Measurements from ENCODE around the gene PRAMEF8.
"Not testable (repeated sequence)": the region's sequence is repeated elsewhere in the genome, so short reads cannot be mapped to it uniquely, and the experiment has no call there.

DNA sequence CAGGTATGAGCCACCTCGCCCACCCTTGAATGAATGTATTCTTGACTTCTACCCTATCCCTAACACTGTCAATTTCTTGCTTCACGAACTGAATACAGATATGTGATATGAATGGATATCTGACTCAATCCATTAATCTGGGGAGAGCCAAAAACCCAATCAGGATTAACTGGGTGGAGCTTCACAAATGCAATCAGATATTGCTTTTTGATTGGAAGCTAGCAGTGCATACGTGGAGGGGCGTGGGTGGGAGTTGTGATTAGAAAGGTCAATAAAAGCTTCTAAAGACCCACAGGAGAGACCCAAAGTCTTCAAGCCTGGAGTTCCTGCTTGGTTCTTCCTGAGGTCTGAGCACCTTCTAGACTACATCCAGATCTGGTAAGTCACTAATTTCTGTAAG, 30.3 kb upstream of the PRAMEF8 start, which contains the start of gene PRAMEF15:
- TF ChIP-seq, protein P1, sequence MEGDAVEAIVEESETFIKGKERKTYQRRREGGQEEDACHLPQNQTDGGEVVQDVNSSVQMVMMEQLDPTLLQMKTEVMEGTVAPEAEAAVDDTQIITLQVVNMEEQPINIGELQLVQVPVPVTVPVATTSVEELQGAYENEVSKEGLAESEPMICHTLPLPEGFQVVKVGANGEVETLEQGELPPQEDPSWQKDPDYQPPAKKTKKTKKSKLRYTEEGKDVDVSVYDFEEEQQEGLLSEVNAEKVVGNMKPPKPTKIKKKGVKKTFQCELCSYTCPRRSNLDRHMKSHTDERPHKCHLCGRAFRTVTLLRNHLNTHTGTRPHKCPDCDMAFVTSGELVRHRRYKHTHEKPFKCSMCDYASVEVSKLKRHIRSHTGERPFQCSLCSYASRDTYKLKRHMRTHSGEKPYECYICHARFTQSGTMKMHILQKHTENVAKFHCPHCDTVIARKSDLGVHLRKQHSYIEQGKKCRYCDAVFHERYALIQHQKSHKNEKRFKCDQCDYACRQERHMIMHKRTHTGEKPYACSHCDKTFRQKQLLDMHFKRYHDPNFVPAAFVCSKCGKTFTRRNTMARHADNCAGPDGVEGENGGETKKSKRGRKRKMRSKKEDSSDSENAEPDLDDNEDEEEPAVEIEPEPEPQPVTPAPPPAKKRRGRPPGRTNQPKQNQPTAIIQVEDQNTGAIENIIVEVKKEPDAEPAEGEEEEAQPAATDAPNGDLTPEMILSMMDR (IDR thresholded peaks at IDR 0.05): not testable (repeated sequence)
- not testable (repeated sequence) for TF ChIP-seq EZH2 (IDR thresholded peaks at IDR 0.05; ENCODE audit: borderline replicate concordance, insufficient read depth, low read depth, low read length, poor library complexity, severe bottlenecking)
